Measurements from ENCODE around the gene MBD4. TPM values are rescaled to one million over a fixed set of nuclear protein-coding genes. Genes with fewer than 3 reads are reported as not detected.
"Not testable (repeated sequence)": the region's sequence is repeated elsewhere in the genome, so short reads cannot be mapped to it uniquely, and the experiment has no call there.

The MBD4 gene
- total RNA-seq, 1 experiment from 2014 or later = 36.9 TPM

DNA sequence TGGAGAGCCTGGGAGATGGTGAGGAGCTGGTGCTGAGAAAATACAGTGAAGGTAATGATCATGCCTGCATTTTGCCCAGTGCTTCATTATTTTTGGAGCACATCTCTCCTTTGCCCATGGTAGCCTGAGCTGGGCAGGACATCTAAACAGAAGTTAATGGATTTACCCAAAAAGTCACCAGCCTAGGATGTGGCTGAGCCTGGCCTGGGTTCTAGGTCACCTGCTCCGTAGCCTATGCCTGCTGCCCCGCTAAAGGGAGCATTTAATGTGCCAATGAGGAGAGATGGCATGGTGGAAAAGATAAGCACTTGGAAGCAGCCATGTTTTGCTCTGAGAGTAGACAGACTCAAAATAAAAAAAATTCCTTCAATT is 46.9 kb upstream of the MBD4 start (continued):
- no peak for TF ChIP-seq ZNF219 (CRISPR knock-in tag; IDR thresholded peaks at IDR 0.05; ENCODE audit: borderline replicate concordance)

DNA sequence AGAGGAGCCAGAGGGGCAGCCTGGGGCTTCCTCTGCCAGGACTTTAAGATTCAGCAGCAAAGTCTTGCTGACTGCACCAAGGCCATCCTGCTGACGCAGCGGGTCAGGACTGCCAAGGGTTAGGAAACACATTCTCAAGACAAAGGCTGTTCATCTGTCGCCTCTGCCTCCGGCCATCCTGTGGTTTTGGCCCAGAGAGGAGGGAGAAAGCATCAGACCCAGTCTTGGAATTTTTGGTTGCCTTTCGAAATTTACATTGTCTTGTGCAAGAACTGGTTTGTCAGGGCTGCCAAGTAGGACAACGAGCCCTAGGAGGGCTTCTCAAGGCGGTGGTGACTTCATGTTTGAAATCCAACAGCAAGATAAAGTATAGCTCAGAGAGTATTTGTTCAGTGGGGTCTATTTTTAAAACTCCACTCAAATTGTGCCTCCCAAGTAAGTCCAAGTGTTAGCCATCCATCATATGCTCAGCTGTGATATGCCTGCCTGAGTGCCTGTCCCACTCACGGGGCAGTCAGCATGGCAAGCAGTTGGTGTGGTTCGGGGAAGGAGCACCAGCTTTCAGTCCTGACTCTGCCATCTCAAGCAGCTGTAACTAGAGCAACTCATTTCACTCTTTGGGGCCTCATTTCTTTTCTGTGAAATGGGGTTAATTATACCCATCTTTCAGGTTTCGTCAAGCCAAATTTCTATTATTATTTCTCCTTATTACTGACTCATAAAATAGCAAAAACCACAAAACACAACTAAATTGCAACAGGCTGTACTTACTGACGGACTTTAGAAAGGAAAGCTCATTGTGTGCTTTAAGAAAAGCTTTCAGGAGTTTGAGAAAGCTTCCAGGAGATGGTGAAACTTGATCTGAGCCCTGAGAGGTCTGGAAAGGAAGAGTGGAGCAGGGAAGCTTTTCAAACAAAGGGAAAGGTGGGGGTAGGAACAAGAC is 46.2 kb upstream of the MBD4 start:
- peak overlapping the region; percentile 10 for H3K4me3 Mint-ChIP-seq
- TF ChIP-seq ZNF219 (CRISPR knock-in tag; IDR thresholded peaks at IDR 0.05; ENCODE audit: borderline replicate concordance) (no peak), GABPB1 (CRISPR knock-in tag; IDR thresholded peaks at IDR 0.05) (no peak), ZNF232 (CRISPR knock-in tag; IDR thresholded peaks at IDR 0.05) (no peak), NR1H2 (CRISPR knock-in tag; IDR thresholded peaks at IDR 0.05) (no peak), ZNF671 (CRISPR knock-in tag; IDR thresholded peaks at IDR 0.05) (no peak), TEAD4 (CRISPR knock-in tag; IDR thresholded peaks at IDR 0.05) (no peak), GTF2I (CRISPR knock-in tag; conservative IDR thresholded peaks at IDR 0.05) (no peak), MXD4 (CRISPR knock-in tag; IDR thresholded peaks at IDR 0.05; ENCODE audit: borderline replicate concordance) (no peak), KAT7 (CRISPR knock-in tag; IDR thresholded peaks at IDR 0.05; ENCODE audit: borderline replicate concordance) (no peak), NR2C2 (CRISPR knock-in tag; IDR thresholded peaks at IDR 0.05) (no peak)
- TF ChIP-seq, protein P1, sequence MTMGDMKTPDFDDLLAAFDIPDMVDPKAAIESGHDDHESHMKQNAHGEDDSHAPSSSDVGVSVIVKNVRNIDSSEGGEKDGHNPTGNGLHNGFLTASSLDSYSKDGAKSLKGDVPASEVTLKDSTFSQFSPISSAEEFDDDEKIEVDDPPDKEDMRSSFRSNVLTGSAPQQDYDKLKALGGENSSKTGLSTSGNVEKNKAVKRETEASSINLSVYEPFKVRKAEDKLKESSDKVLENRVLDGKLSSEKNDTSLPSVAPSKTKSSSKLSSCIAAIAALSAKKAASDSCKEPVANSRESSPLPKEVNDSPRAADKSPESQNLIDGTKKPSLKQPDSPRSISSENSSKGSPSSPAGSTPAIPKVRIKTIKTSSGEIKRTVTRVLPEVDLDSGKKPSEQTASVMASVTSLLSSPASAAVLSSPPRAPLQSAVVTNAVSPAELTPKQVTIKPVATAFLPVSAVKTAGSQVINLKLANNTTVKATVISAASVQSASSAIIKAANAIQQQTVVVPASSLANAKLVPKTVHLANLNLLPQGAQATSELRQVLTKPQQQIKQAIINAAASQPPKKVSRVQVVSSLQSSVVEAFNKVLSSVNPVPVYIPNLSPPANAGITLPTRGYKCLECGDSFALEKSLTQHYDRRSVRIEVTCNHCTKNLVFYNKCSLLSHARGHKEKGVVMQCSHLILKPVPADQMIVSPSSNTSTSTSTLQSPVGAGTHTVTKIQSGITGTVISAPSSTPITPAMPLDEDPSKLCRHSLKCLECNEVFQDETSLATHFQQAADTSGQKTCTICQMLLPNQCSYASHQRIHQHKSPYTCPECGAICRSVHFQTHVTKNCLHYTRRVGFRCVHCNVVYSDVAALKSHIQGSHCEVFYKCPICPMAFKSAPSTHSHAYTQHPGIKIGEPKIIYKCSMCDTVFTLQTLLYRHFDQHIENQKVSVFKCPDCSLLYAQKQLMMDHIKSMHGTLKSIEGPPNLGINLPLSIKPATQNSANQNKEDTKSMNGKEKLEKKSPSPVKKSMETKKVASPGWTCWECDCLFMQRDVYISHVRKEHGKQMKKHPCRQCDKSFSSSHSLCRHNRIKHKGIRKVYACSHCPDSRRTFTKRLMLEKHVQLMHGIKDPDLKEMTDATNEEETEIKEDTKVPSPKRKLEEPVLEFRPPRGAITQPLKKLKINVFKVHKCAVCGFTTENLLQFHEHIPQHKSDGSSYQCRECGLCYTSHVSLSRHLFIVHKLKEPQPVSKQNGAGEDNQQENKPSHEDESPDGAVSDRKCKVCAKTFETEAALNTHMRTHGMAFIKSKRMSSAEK (CRISPR knock-in tag; IDR thresholded peaks at IDR 0.05; ENCODE audit: borderline replicate concordance) = no peak
- TF ChIP-seq, protein P2, sequence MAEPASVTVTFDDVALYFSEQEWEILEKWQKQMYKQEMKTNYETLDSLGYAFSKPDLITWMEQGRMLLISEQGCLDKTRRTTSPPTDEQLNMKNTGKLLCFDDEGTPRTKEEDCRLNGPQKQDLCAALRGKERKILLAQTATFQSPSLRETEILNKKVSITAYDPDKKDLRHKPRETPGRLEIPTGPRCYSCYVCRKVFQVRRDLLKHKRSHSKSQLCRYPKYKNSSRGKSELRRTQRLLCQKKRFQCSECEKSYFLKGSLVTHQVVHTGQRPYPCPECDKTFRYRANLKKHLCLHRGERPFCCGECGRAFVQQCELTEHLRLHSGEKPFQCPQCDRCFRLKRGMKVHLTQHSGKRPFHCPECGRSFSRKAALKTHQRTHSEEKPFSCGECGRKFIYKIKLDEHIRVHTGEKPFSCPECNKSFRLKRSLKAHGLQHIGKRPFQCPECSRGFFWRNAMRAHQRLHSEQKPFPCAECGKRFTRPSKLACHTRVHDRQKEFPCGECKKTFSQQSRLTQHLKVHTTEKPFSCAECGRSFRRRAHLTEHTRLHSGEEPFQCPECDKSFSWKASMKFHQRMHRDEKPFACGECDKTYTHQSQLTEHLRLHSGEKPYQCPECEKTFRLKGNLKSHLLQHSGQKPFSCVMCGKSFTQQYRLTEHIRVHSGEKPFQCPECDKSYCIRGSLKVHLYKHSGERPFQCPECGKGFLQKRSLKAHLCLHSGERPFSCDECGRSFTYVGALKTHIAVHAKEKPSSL (CRISPR knock-in tag; conservative IDR thresholded peaks at IDR 0.05) = no peak
- no peaks in the 10 kb centered on the region for H3K27me3 Mint-ChIP-seq (ENCODE audit: low read depth)
- ChIA-PET POLR2A (interaction anchor here (1.1 kb wide), 1 partner anchor 59 kb away, joined by 3 read pairs; no protein-coding TSS in a partner anchor), CTCF (interaction anchor here (0.6 to 2.5 kb wide), 9 partner anchors 16 to 456 kb away, joined by 3 to 17 read pairs (median 4); no protein-coding TSS in a partner anchor)
- H3K27ac Mint-ChIP-seq = peak overlapping the region; percentile 91
- peak; percentile 26 for ATAC-seq
- no peak for DNase-seq (ENCODE audit: low spot score)
- peaks cover 9% of the 10 kb centered on the region; the same call in 1 of the 2 replicates for H3K36me3 Mint-ChIP-seq
- H3K4me1 Mint-ChIP-seq = peaks cover 54% of the 10 kb centered on the region
- H3K9me3 Mint-ChIP-seq = no peaks in the 10 kb centered on the region

DNA sequence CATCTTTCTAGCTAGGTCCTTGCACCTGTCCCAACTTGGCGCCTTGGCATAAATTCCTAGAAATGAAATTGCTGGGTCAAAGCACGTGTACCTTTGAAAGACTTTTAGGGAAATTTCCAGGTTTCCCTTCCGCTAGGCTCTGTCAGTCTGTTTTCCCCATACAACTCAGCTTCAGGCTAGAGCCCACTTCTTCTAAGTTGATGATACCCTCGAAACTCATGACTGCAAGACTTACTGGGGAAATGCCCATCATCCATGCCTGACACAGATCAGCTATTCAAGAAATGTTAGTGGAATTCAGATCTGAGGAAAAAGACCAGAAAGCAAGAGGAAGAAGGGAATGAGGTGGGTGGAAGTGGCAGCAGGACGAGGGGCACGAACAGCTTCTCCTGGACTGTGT is 45.4 kb upstream of the MBD4 start:
- peaks cover 46% of the 10 kb centered on the region for H3K4me1 Mint-ChIP-seq

DNA sequence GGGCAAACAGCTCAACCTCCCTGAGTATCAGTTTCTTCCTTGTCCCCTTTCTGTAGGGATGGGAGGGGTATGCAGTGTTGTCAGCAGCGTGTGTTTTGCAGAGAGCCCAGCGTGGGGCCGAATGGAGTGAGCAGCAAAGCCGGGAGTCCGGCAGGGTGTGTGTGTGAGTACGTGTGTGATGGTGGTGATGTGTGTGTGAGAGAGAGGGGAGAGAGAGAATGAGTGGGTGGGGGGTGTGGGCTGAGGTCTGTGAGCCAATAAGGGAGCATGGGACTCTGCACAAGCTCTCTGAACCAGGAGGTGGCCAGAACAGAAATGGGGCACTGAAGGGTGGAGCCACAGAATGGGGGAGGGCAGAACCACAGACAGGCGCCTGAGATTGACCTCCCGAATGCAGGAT is 44.1 kb upstream of the MBD4 start:
- no peak for DNase-seq (ENCODE audit: low spot score)
- peak; percentile 13 for ATAC-seq
- POLR2A ChIA-PET = no interaction called here
- Mint-ChIP-seq H3K4me1 (peaks cover 46% of the 10 kb centered on the region), H3K4me3 (no peak overlapping the region), H3K27ac (peak overlapping the region; percentile 68; the same call in 1 of the 2 replicates), H3K27me3 (ENCODE audit: low read depth) (no peaks in the 10 kb centered on the region), H3K36me3 (peaks cover 11% of the 10 kb centered on the region; the same call in 1 of the 2 replicates), H3K9me3 (no peaks in the 10 kb centered on the region)
- CTCF ChIA-PET = interaction anchor here (0.9 to 1.7 kb wide), 2 partner anchors 71 to 100 kb away, joined by 4 to 5 read pairs; no protein-coding TSS in a partner anchor
- TF ChIP-seq ZNF138 (CRISPR knock-in tag; conservative IDR thresholded peaks at IDR 0.05) (no peak), ZNF671 (CRISPR knock-in tag; IDR thresholded peaks at IDR 0.05) (no peak), TP53 (CRISPR knock-in tag; IDR thresholded peaks at IDR 0.05) (no peak), CBFB (CRISPR knock-in tag; IDR thresholded peaks at IDR 0.05; ENCODE audit: low read depth) (no peak), JUN (CRISPR knock-in tag; IDR thresholded peaks at IDR 0.05) (no peak), PRRX2 (CRISPR knock-in tag; IDR thresholded peaks at IDR 0.05) (no peak)
- TF ChIP-seq, protein P3, sequence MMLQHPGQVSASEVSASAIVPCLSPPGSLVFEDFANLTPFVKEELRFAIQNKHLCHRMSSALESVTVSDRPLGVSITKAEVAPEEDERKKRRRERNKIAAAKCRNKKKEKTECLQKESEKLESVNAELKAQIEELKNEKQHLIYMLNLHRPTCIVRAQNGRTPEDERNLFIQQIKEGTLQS (CRISPR knock-in tag; conservative IDR thresholded peaks at IDR 0.05) = no peak
- TF ChIP-seq, protein P4, sequence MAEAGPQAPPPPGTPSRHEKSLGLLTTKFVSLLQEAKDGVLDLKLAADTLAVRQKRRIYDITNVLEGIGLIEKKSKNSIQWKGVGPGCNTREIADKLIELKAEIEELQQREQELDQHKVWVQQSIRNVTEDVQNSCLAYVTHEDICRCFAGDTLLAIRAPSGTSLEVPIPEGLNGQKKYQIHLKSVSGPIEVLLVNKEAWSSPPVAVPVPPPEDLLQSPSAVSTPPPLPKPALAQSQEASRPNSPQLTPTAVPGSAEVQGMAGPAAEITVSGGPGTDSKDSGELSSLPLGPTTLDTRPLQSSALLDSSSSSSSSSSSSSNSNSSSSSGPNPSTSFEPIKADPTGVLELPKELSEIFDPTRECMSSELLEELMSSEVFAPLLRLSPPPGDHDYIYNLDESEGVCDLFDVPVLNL (CRISPR knock-in tag; IDR thresholded peaks at IDR 0.05; ENCODE audit: borderline replicate concordance, low read depth) = no peak

More for the DNA sequence above, 45.4 kb upstream of the MBD4 start:
- H3K36me3 Mint-ChIP-seq; H3K27me3 Mint-ChIP-seq (ENCODE audit: low read depth); POLR2A ChIA-PET; H3K9me3 Mint-ChIP-seq; H3K4me3 Mint-ChIP-seq; H3K27ac Mint-ChIP-seq; ATAC-seq; DNase-seq (ENCODE audit: low spot score): not testable (repeated sequence)
- CTCF ChIA-PET = interaction anchor here (1.6 to 2.5 kb wide), 2 partner anchors 17 to 102 kb away, joined by 3 to 17 read pairs; no protein-coding TSS in a partner anchor
